HCT116 (cell line): ENCODE results near the gene DNAJC18.

Experiments
- EGR1 ChIP-seq: IDR thresholded peaks from 2 replicates; pipeline ENCODE4 v1.6.1; 2012; ENCODE audit warnings: low read depth
- EZH2 ChIP-seq: fragments of 200-600 bp; sonication (generic); IDR thresholded peaks from 2 replicates; pipeline ENCODE4 v1.6.1; 2017; ENCODE audit warnings: antibody characterized with exemption, mixed run types
- EZH2phosphoT487 ChIP-seq: fragments of 200-600 bp; IDR thresholded peaks from 2 replicates; pipeline ENCODE4 v1.6.1; 2018; ENCODE audit warnings: antibody characterized with exemption, borderline replicate concordance
- YY1 ChIP-seq: IDR thresholded peaks from 2 replicates; pipeline ENCODE4 v1.6.1; 2011; ENCODE audit warnings: low read length, low read depth, moderate library complexity, mild to moderate bottlenecking; ENCODE audit not compliant: insufficient replicate concordance; ENCODE audit errors: extremely low read depth
- ZFX ChIP-seq: fragments of 450-650 bp; IDR thresholded peaks from 2 replicates; pipeline ENCODE4 v1.6.1; 2017
- TF ChIP-seq, protein P1 (sequence below), 3 experiments: fragments of 200-600 bp in 1 of 3; sonication (generic) in 1 of 3; IDR thresholded peaks in 2 of 3; conservative IDR thresholded peaks in 1 of 3; 2 replicates each; pipeline ENCODE4 v1.5.1; 2012 to 2017; ENCODE audit warnings: low read depth in 2 of 3, low read length in 2 of 3, antibody characterized with exemption in 1 of 3, borderline replicate concordance in 1 of 3, control low read depth in 1 of 3, mild to moderate bottlenecking in 1 of 3, mixed read lengths in 1 of 3, mixed run types in 1 of 3, moderate library complexity in 1 of 3; ENCODE audit not compliant: insufficient read depth in 1 of 3
- TF ChIP-seq, protein P2 (sequence below): IDR thresholded peaks from 2 replicates; pipeline ENCODE4 v1.6.1; 2011; ENCODE audit warnings: mild to moderate bottlenecking, low read length, moderate library complexity; ENCODE audit not compliant: insufficient replicate concordance; ENCODE audit errors: extremely low read depth

DNA sequence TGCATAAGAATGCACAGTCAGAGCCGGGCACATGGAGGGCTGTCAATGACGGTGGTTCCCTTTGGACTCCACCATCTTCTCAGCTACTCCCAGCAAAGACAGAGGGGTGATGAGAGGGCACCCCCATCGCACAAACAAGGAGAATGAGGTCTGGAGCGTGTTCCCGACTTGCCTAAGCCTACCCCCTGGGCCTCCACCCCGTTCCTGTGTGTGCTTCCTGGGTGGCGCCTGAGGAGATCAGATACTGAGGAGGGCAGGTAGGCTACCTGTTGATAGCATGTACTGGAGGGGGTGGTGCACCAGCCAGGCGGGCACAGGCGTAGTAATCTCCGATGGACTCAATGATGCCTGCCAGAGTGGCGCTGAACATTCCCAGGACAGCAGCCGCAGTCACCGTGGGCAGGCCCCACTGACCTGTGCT, 60.4 kb downstream of the DNAJC18 start:
- TF ChIP-seq, protein P1, sequence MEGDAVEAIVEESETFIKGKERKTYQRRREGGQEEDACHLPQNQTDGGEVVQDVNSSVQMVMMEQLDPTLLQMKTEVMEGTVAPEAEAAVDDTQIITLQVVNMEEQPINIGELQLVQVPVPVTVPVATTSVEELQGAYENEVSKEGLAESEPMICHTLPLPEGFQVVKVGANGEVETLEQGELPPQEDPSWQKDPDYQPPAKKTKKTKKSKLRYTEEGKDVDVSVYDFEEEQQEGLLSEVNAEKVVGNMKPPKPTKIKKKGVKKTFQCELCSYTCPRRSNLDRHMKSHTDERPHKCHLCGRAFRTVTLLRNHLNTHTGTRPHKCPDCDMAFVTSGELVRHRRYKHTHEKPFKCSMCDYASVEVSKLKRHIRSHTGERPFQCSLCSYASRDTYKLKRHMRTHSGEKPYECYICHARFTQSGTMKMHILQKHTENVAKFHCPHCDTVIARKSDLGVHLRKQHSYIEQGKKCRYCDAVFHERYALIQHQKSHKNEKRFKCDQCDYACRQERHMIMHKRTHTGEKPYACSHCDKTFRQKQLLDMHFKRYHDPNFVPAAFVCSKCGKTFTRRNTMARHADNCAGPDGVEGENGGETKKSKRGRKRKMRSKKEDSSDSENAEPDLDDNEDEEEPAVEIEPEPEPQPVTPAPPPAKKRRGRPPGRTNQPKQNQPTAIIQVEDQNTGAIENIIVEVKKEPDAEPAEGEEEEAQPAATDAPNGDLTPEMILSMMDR (IDR thresholded peaks at IDR 0.05 in 2 of 3, conservative IDR thresholded peaks at IDR 0.05 in 1 of 3; ENCODE audit: borderline replicate concordance in 1 of 3, insufficient read depth in 1 of 3, low read depth in 2 of 3, low read length in 2 of 3), result no peak
- TF ChIP-seq EZH2, result no peak
- TF ChIP-seq, protein P2, sequence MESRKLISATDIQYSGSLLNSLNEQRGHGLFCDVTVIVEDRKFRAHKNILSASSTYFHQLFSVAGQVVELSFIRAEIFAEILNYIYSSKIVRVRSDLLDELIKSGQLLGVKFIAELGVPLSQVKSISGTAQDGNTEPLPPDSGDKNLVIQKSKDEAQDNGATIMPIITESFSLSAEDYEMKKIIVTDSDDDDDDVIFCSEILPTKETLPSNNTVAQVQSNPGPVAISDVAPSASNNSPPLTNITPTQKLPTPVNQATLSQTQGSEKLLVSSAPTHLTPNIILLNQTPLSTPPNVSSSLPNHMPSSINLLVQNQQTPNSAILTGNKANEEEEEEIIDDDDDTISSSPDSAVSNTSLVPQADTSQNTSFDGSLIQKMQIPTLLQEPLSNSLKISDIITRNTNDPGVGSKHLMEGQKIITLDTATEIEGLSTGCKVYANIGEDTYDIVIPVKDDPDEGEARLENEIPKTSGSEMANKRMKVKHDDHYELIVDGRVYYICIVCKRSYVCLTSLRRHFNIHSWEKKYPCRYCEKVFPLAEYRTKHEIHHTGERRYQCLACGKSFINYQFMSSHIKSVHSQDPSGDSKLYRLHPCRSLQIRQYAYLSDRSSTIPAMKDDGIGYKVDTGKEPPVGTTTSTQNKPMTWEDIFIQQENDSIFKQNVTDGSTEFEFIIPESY, result no peak
- no peak for TF ChIP-seq EZH2phosphoT487
- TF ChIP-seq YY1, result no peak
- no peak for TF ChIP-seq EGR1
- no peak for TF ChIP-seq ZFX
